Duodenal mucosa (tissue), 2 donors: ENCODE results near the gene IFNAR2.

Experiments
- H3K27ac ChIP-seq: one replicate; pipeline ENCODE4 v1.7.0; 2013; ENCODE audit warnings: low read depth, low read length
- H3K27me3 ChIP-seq, 2 donors: one replicate each; pipeline ENCODE4 v1.7.0; 2013; ENCODE audit warnings: low read length in 2 of 2, control low read depth in 1 of 2; ENCODE audit not compliant: insufficient read depth in 2 of 2, control insufficient read depth in 1 of 2
- H3K36me3 ChIP-seq, 2 donors: one replicate each; pipeline ENCODE4 v1.7.0; 2013; ENCODE audit warnings: low read length in 2 of 2, control low read depth in 1 of 2; ENCODE audit not compliant: insufficient read depth in 2 of 2, control insufficient read depth in 1 of 2
- H3K4me1 ChIP-seq, 2 donors: one replicate each; pipeline ENCODE4 v1.7.0; 2013; ENCODE audit warnings: low read length in 2 of 2, control low read depth in 1 of 2; ENCODE audit not compliant: insufficient read depth in 2 of 2, control insufficient read depth in 1 of 2
- H3K4me3 ChIP-seq, 2 donors: one replicate each; pipeline ENCODE4 v1.7.0; 2013; ENCODE audit warnings: low read length in 2 of 2, low read depth in 1 of 2
- H3K9ac ChIP-seq, 2 donors: one replicate each; pipeline ENCODE4 v1.7.0; 2013; ENCODE audit warnings: low read length in 2 of 2, low read depth in 1 of 2
- H3K9me3 ChIP-seq, 2 donors: one replicate each; pipeline ENCODE4 v1.7.0; 2013; ENCODE audit warnings: low read length in 2 of 2, control low read depth in 1 of 2; ENCODE audit not compliant: control insufficient read depth in 1 of 2

IFNAR2 gene

DNA sequence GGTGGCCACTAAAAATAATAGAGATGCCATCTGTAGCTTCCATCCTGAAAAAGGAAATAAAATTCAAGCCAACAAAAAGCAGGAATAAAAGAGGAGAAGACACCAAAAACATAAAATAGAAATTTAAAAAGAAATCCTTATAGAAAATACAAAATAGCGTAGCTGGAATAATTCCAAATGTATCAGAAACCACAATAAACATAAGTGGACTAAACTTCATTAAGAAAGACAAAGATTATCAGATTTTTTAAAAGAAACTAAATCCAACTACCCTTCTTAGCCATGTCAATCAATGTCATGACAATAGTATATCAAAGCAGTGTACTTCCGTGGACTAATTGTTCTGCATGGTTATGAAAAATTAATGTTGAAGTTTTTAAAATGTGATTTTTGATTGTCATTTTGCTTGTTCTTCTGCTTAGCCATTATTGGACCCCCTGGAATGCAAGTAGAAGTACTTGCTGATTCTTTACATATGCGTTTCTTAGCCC lies 49.6 kb downstream of the IFNAR2 start:
- H3K36me3 ChIP-seq, result peaks cover 41 to 62% of the 10 kb centered on the region in 2 donors

More for the DNA sequence above, 49.6 kb downstream of the IFNAR2 start:
- Histone ChIP-seq H3K9ac (no peak overlapping the region), H3K4me1 (no peaks in the 10 kb centered on the region), H3K27me3 (no peaks in the 10 kb centered on the region), H3K9me3 (no peaks in the 10 kb centered on the region), H3K4me3 (no peak overlapping the region), H3K27ac (no peak overlapping the region)
